Mononuclear cell (primary cell): Measurements from ENCODE around the gene KLC1. TPM values are rescaled to one million over a fixed set of nuclear protein-coding genes. Genes with fewer than 3 reads are reported as not detected.

ENCODE experiments used
- H3K27me3 ChIP-seq: 2 replicates; pipeline ENCODE4 v1.6.0; 2011; ENCODE audit warnings: low read length, control low read depth; ENCODE audit not compliant: insufficient read depth
- H3K4me1 ChIP-seq: 2 replicates; pipeline ENCODE4 v1.5.1; 2011; ENCODE audit warnings: mild to moderate bottlenecking, low read length, control low read depth; ENCODE audit not compliant: insufficient read depth
- H3K4me3 ChIP-seq: 2 replicates; pipeline ENCODE4 v1.5.1; 2011; ENCODE audit warnings: mild to moderate bottlenecking, low read length, moderate library complexity
- H3K9me3 ChIP-seq: 2 replicates; pipeline ENCODE4 v1.5.1; 2011; ENCODE audit warnings: low read depth, mild to moderate bottlenecking, control low read depth, low read length
- total RNA-seq: library from RNA; depleted of rRNA; stranded (reverse); fragments of >200 nt; gene quantifications from one replicate; pipeline ENCODE4 v1.2.3, GENCODE V29; 2012

Gene KLC1
- total RNA-seq, 1 donor = 127 TPM

- Histone ChIP-seq H3K27me3 (no peaks in the 10 kb centered on the region), H3K4me3 (no peak overlapping the region), H3K4me1 (no peaks in the 10 kb centered on the region), H3K9me3 (no peaks in the 10 kb centered on the region)
Observed at GRCh38 chr14:103697603-103698379, 68.8 kb downstream of the KLC1 start.

GRCh38 chr14:103698380-103699260, 69.6 kb downstream of the KLC1 start:
- Histone ChIP-seq H3K4me3 (no peak overlapping the region), H3K9me3 (no peaks in the 10 kb centered on the region), H3K27me3 (no peaks in the 10 kb centered on the region), H3K4me1 (no peaks in the 10 kb centered on the region)

GRCh38 chr14:103699261-103699661, 70.2 kb downstream of the KLC1 start:
- Histone ChIP-seq H3K9me3 (no peaks in the 10 kb centered on the region), H3K27me3 (no peaks in the 10 kb centered on the region), H3K4me1 (no peaks in the 10 kb centered on the region), H3K4me3 (no peak overlapping the region)

- Histone ChIP-seq H3K9me3 (no peaks in the 10 kb centered on the region), H3K4me1 (no peaks in the 10 kb centered on the region), H3K27me3 (no peaks in the 10 kb centered on the region), H3K4me3 (no peak overlapping the region)
Observed at GRCh38 chr14:103699901-103700752, 71.1 kb downstream of the KLC1 start.

GRCh38 chr14:103700753-103701490, 71.9 kb downstream of the KLC1 start:
- H3K9me3 ChIP-seq = no peaks in the 10 kb centered on the region
- H3K4me1 ChIP-seq = no peaks in the 10 kb centered on the region

GRCh38 chr14:103702095-103702494, 73.1 kb downstream of the KLC1 start:
- Histone ChIP-seq H3K4me1 (no peaks in the 10 kb centered on the region), H3K9me3 (no peaks in the 10 kb centered on the region), H3K4me3 (no peak overlapping the region), H3K27me3 (no peaks in the 10 kb centered on the region)

More at GRCh38 chr14:103700753-103701490, 71.9 kb downstream of the KLC1 start:
- no peak overlapping the region for H3K4me3 ChIP-seq
- no peaks in the 10 kb centered on the region for H3K27me3 ChIP-seq

- Histone ChIP-seq H3K9me3 (no peaks in the 10 kb centered on the region), H3K27me3 (no peaks in the 10 kb centered on the region), H3K4me3 (no peak overlapping the region), H3K4me1 (no peaks in the 10 kb centered on the region)
Observed at GRCh38 chr14:103702497-103703432, 73.8 kb downstream of the KLC1 start.

- no peaks in the 10 kb centered on the region for H3K4me1 ChIP-seq
- H3K9me3 ChIP-seq = no peaks in the 10 kb centered on the region
- H3K4me3 ChIP-seq = no peak overlapping the region
- no peaks in the 10 kb centered on the region for H3K27me3 ChIP-seq
Observed at GRCh38 chr14:103703433-103704385, 74.7 kb downstream of the KLC1 start.

GRCh38 chr14:103704708-103705107, 75.7 kb downstream of the KLC1 start:
- Histone ChIP-seq H3K4me3 (no peak overlapping the region), H3K9me3 (no peaks in the 10 kb centered on the region), H3K27me3 (no peaks in the 10 kb centered on the region), H3K4me1 (no peaks in the 10 kb centered on the region)

GRCh38 chr14:103705118-103705503, 76.1 kb downstream of the KLC1 start:
- H3K9me3 ChIP-seq = no peaks in the 10 kb centered on the region

GRCh38 chr14:103705504-103706284, 76.7 kb downstream of the KLC1 start:
- Histone ChIP-seq H3K27me3 (no peaks in the 10 kb centered on the region), H3K4me1 (no peaks in the 10 kb centered on the region), H3K9me3 (no peaks in the 10 kb centered on the region), H3K4me3 (no peak overlapping the region)

More at GRCh38 chr14:103705118-103705503, 76.1 kb downstream of the KLC1 start:
- H3K27me3 ChIP-seq = no peaks in the 10 kb centered on the region
- no peaks in the 10 kb centered on the region for H3K4me1 ChIP-seq
- no peak overlapping the region for H3K4me3 ChIP-seq
